ENCODE results near the gene BMPR1B. TPM values are rescaled to one million over a fixed set of nuclear protein-coding genes. Genes with fewer than 3 reads are reported as not detected.

The BMPR1B gene
- total and polyA plus RNA-seq, 2 donors from 2014 or later, result 4.1 to 5.5 TPM

- TF ChIP-seq, protein P1, sequence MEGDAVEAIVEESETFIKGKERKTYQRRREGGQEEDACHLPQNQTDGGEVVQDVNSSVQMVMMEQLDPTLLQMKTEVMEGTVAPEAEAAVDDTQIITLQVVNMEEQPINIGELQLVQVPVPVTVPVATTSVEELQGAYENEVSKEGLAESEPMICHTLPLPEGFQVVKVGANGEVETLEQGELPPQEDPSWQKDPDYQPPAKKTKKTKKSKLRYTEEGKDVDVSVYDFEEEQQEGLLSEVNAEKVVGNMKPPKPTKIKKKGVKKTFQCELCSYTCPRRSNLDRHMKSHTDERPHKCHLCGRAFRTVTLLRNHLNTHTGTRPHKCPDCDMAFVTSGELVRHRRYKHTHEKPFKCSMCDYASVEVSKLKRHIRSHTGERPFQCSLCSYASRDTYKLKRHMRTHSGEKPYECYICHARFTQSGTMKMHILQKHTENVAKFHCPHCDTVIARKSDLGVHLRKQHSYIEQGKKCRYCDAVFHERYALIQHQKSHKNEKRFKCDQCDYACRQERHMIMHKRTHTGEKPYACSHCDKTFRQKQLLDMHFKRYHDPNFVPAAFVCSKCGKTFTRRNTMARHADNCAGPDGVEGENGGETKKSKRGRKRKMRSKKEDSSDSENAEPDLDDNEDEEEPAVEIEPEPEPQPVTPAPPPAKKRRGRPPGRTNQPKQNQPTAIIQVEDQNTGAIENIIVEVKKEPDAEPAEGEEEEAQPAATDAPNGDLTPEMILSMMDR (IDR thresholded peaks at IDR 0.05; ENCODE audit: borderline replicate concordance, extremely low read depth, insufficient read depth), result no peak
- FAIRE-seq (no peak), DNase-seq (no peak)
- Histone ChIP-seq H3K36me3 (ENCODE audit: control insufficient read depth in 2 of 3, insufficient read depth in 3 of 3, low read length in 3 of 3) (peaks cover 0 to 4% (median 0%) of the 10 kb centered on the region in 3 donors), H3K27me3 (ENCODE audit: control insufficient read depth, insufficient read depth, low read length) (no peaks in the 10 kb centered on the region), H3K9me3 (ENCODE audit: control insufficient read depth in 2 of 3, insufficient read depth in 1 of 3, low read length in 3 of 3) (no peaks in the 10 kb centered on the region), H3K4me3 (ENCODE audit: low read length in 3 of 3) (no peak overlapping the region), H3K4me1 (ENCODE audit: control insufficient read depth in 2 of 3, insufficient read depth in 2 of 3, low read depth in 1 of 3, low read length in 3 of 3) (no peaks in the 10 kb centered on the region), H3K27ac (ENCODE audit: low read depth in 2 of 2, low read length in 2 of 2) (no peak overlapping the region), H3K9ac (ENCODE audit: low read length in 3 of 3) (no peak overlapping the region)
- intact Hi-C loops (cut with DNase I), result no loop called here
These were observed 446.6 kb downstream of the BMPR1B start for GRCh38 chr4:95204267-95204844.

DNA sequence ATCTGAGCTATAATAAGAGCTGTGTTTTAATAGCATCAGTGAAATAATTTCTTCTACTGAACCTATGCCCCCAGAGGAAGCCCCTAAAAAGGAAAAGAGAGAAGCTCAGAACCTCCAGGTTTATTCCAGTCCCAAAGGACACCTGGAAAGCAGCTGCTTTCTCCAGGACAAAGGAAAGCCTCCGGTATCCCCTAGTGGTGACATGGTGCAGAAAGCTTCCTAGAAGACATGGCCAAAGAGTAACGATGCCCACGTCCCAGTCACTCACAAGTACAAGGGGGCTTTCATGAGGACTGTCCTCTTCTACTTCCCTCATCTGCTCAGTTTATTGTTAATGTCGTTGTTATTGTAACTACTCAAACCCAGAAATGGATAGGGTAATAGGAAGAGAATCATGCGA is 447.1 kb downstream of the BMPR1B start:
- FAIRE-seq (no peak), DNase-seq (no peak)
- no peak overlapping the region for H3K27ac ChIP-seq (ENCODE audit: low read depth in 2 of 2, low read length in 2 of 2)
- intact Hi-C loops (cut with DNase I), result no loop called here
- H3K9me3 ChIP-seq (ENCODE audit: control insufficient read depth in 2 of 3, insufficient read depth in 1 of 3, low read length in 3 of 3), result no peaks in the 10 kb centered on the region
- H3K4me3 ChIP-seq (ENCODE audit: low read length in 3 of 3), result no peak overlapping the region
- no peaks in the 10 kb centered on the region for H3K27me3 ChIP-seq (ENCODE audit: control insufficient read depth, insufficient read depth, low read length)
- no peaks in the 10 kb centered on the region for H3K4me1 ChIP-seq (ENCODE audit: control insufficient read depth in 2 of 3, insufficient read depth in 2 of 3, low read depth in 1 of 3, low read length in 3 of 3)
- TF ChIP-seq, protein P1 (IDR thresholded peaks at IDR 0.05; ENCODE audit: borderline replicate concordance, extremely low read depth, insufficient read depth), result no peak
- no peak overlapping the region for H3K9ac ChIP-seq (ENCODE audit: low read length in 3 of 3)
- peaks cover 0 to 4% (median 0%) of the 10 kb centered on the region in 3 donors for H3K36me3 ChIP-seq (ENCODE audit: control insufficient read depth in 2 of 3, insufficient read depth in 3 of 3, low read length in 3 of 3)

Data from kidney (tissue), 14 donors.